Liver (tissue), 3 donors: ENCODE results near the gene WDR44.

Experiments used
- EGR1 ChIP-seq, 2 donors: IDR thresholded peaks; 2 replicates each; pipeline ENCODE4 v1.6.1; 2016 to 2018; ENCODE audit warnings: antibody characterized with exemption in 2 of 2, low read depth in 2 of 2
- FOXA2 ChIP-seq: IDR thresholded peaks from 2 replicates; pipeline ENCODE4 v1.6.1; 2016; ENCODE audit warnings: antibody characterized with exemption
- GABPA ChIP-seq, 2 donors: IDR thresholded peaks in 1 of 2; conservative IDR thresholded peaks in 1 of 2; 2 replicates each; pipeline ENCODE4 v1.6.1; 2016; ENCODE audit warnings: antibody characterized with exemption in 2 of 2, mild to moderate bottlenecking in 1 of 2, moderate library complexity in 1 of 2
- JUND ChIP-seq, 2 donors: IDR thresholded peaks; 2 replicates each; pipeline ENCODE4 v1.6.1; 2016; ENCODE audit warnings: antibody characterized with exemption in 2 of 2
- RAD21 ChIP-seq, 2 donors: IDR thresholded peaks; 2 replicates each; pipeline ENCODE4 v1.6.1; 2016; ENCODE audit warnings: antibody characterized with exemption in 2 of 2, mild to moderate bottlenecking in 2 of 2
- RXRA ChIP-seq, 2 donors: IDR thresholded peaks; 2 replicates each; pipeline ENCODE4 v1.6.1; 2017 to 2018; ENCODE audit warnings: antibody characterized with exemption in 2 of 2, mild to moderate bottlenecking in 1 of 2
- SP1 ChIP-seq: IDR thresholded peaks from 2 replicates; pipeline ENCODE4 v1.6.1; 2018; ENCODE audit warnings: antibody characterized with exemption, mild to moderate bottlenecking
- TAF1 ChIP-seq: conservative IDR thresholded peaks from 2 replicates; pipeline ENCODE4 v1.6.1; 2016; ENCODE audit warnings: antibody characterized with exemption, mild to moderate bottlenecking
- YY1 ChIP-seq: IDR thresholded peaks from 2 replicates; pipeline ENCODE4 v1.6.1; 2016; ENCODE audit warnings: antibody characterized with exemption, mild to moderate bottlenecking
- ZBTB33 ChIP-seq: IDR thresholded peaks from 2 replicates; pipeline ENCODE4 v1.6.1; 2016; ENCODE audit warnings: antibody characterized with exemption
- TF ChIP-seq, protein P1 (sequence below): IDR thresholded peaks from 2 replicates; pipeline ENCODE4 v1.6.1; 2016; ENCODE audit warnings: antibody characterized with exemption
- TF ChIP-seq, protein P2 (sequence below): fragments of 150-350 bp; IDR thresholded peaks from 2 replicates; pipeline ENCODE4 v1.5.1; 2017; ENCODE audit warnings: improper control_type of control experiment, low read depth, low read length; ENCODE audit not compliant: missing input control
- TF ChIP-seq, protein P3 (sequence below): IDR thresholded peaks from 2 replicates; pipeline ENCODE4 v1.6.1; 2016; ENCODE audit warnings: antibody characterized with exemption
- TF ChIP-seq, protein P4 (sequence below): IDR thresholded peaks from 2 replicates; pipeline ENCODE4 v1.6.1; 2016; ENCODE audit warnings: antibody characterized with exemption, mild to moderate bottlenecking
- donor health status: healthy.
- donor health status: healthy.

DNA sequence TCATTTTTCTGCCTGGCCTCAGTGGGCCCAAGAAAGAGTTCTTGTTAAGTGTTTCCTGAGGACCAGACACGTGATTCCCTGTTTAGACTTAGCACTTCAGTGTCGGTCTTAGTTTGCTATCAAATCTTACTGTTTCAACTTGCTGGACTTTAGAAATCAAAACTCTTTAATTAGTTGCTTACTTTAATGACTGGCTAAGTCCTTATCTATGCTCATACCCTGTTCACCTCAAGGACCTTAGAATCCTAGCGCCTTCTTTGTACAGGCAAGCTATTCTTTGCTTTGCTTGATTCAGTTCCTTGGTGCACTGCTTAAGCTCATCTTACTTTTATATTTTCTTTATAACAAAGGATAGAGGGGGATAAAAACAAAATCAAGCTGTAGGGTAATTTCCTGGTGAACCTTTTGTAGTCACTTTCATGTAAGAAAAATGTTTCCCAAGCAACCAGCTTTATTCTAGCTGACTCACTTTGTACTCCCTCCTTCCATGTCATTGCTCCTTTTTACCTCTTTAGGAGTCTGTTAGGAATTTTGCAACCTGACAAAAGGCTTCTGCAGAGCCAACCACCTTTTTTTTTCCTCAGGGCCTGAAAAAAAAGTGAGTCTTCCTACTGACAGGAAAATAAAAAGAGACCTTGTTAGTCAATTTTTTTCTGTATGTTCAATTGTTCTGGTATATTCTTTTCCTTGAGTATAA is 14.7 kb downstream of the WDR44 start:
- TF ChIP-seq, protein P1, sequence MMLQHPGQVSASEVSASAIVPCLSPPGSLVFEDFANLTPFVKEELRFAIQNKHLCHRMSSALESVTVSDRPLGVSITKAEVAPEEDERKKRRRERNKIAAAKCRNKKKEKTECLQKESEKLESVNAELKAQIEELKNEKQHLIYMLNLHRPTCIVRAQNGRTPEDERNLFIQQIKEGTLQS: no peak
- TF ChIP-seq, protein P2, sequence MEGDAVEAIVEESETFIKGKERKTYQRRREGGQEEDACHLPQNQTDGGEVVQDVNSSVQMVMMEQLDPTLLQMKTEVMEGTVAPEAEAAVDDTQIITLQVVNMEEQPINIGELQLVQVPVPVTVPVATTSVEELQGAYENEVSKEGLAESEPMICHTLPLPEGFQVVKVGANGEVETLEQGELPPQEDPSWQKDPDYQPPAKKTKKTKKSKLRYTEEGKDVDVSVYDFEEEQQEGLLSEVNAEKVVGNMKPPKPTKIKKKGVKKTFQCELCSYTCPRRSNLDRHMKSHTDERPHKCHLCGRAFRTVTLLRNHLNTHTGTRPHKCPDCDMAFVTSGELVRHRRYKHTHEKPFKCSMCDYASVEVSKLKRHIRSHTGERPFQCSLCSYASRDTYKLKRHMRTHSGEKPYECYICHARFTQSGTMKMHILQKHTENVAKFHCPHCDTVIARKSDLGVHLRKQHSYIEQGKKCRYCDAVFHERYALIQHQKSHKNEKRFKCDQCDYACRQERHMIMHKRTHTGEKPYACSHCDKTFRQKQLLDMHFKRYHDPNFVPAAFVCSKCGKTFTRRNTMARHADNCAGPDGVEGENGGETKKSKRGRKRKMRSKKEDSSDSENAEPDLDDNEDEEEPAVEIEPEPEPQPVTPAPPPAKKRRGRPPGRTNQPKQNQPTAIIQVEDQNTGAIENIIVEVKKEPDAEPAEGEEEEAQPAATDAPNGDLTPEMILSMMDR: no peak
- TF ChIP-seq GABPA (IDR thresholded peaks at IDR 0.05 in 1 of 2, conservative IDR thresholded peaks at IDR 0.05 in 1 of 2): no peak
- TF ChIP-seq, protein P3, sequence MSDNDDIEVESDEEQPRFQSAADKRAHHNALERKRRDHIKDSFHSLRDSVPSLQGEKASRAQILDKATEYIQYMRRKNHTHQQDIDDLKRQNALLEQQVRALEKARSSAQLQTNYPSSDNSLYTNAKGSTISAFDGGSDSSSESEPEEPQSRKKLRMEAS: no peak
- TF ChIP-seq ZBTB33: no peak
- no peak for TF ChIP-seq FOXA2
- TF ChIP-seq, protein P4, sequence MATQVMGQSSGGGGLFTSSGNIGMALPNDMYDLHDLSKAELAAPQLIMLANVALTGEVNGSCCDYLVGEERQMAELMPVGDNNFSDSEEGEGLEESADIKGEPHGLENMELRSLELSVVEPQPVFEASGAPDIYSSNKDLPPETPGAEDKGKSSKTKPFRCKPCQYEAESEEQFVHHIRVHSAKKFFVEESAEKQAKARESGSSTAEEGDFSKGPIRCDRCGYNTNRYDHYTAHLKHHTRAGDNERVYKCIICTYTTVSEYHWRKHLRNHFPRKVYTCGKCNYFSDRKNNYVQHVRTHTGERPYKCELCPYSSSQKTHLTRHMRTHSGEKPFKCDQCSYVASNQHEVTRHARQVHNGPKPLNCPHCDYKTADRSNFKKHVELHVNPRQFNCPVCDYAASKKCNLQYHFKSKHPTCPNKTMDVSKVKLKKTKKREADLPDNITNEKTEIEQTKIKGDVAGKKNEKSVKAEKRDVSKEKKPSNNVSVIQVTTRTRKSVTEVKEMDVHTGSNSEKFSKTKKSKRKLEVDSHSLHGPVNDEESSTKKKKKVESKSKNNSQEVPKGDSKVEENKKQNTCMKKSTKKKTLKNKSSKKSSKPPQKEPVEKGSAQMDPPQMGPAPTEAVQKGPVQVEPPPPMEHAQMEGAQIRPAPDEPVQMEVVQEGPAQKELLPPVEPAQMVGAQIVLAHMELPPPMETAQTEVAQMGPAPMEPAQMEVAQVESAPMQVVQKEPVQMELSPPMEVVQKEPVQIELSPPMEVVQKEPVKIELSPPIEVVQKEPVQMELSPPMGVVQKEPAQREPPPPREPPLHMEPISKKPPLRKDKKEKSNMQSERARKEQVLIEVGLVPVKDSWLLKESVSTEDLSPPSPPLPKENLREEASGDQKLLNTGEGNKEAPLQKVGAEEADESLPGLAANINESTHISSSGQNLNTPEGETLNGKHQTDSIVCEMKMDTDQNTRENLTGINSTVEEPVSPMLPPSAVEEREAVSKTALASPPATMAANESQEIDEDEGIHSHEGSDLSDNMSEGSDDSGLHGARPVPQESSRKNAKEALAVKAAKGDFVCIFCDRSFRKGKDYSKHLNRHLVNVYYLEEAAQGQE: no peak
- TF ChIP-seq TAF1: no peak
- TF ChIP-seq YY1: no peak
- no peak for TF ChIP-seq RAD21 (IDR thresholded peaks at IDR 0.05)
- TF ChIP-seq JUND (IDR thresholded peaks at IDR 0.05): no peak
- no peak for TF ChIP-seq SP1
- no peak for TF ChIP-seq EGR1 (IDR thresholded peaks at IDR 0.05; ENCODE audit: low read depth in 2 of 2)
- no peak for TF ChIP-seq RXRA (IDR thresholded peaks at IDR 0.05)
